WTC11 (cell line): ENCODE data around the gene STK35. TPM values are rescaled to one million over a fixed set of nuclear protein-coding genes. Genes with fewer than 3 reads are reported as not detected.

Experiments used
- ATAC-seq: fragments of 200-7000 bp; cut with Tn5 transposase; 2 replicates; pipeline ENCODE4 v1.10.0; 2021; ENCODE audit warnings: mild to moderate bottlenecking, moderate library complexity
- CTCF ChIA-PET: fragments of 300-600 bp; sonication (Branson Sonifier 250); formaldehyde crosslinking; loops from one replicate; lab custom pipeline; 2021; ENCODE audit warnings: antibody characterized with exemption; lab: Charles Lee
- POLR2A ChIA-PET: fragments of 350-600 bp; sonication (Branson Sonifier 250); formaldehyde crosslinking; loops from one replicate; lab custom pipeline; 2021; ENCODE audit warnings: antibody characterized with exemption; lab: Charles Lee
- DNase-seq: peaks from one replicate; pipeline ENCODE4 v3.0.0; 2021; ENCODE audit warnings: low spot score
- H3K27ac Mint-ChIP-seq: 2 replicates; pipeline ENCODE4 v1.8.0; 2021; ENCODE audit warnings: mixed read lengths
- H3K27me3 Mint-ChIP-seq: 2 replicates; pipeline ENCODE4 v1.8.0; 2021; ENCODE audit warnings: low read depth, mild to moderate bottlenecking, moderate library complexity, mixed read lengths
- H3K36me3 Mint-ChIP-seq: 2 replicates; pipeline ENCODE4 v1.8.0; 2021; ENCODE audit warnings: mixed read lengths
- H3K4me1 Mint-ChIP-seq: 2 replicates; pipeline ENCODE4 v1.8.0; 2022; ENCODE audit warnings: mixed read lengths
- H3K4me3 Mint-ChIP-seq: 2 replicates; pipeline ENCODE4 v1.8.0; 2021; ENCODE audit warnings: mild to moderate bottlenecking, moderate library complexity, mixed read lengths
- H3K9me3 Mint-ChIP-seq: 2 replicates; pipeline ENCODE4 v1.8.0; 2021; ENCODE audit warnings: mixed read lengths
- CREM ChIP-seq: sonication (generic); formaldehyde crosslinking; IDR thresholded peaks from 2 replicates; pipeline ENCODE4 v1.8.1; 2022; ENCODE audit warnings: mild to moderate bottlenecking, missing genetic modification reagents, moderate library complexity
- EMX1 ChIP-seq: fragments of 250-450 bp; sonication (Bioruptor Pico); IDR thresholded peaks from 2 replicates; pipeline ENCODE4 v1.8.0; 2021; ENCODE audit warnings: mild to moderate bottlenecking
- GRHL2 ChIP-seq: fragments of 250-450 bp; sonication (Bioruptor Pico); IDR thresholded peaks from 2 replicates; pipeline ENCODE4 v1.8.0; 2022; ENCODE audit warnings: mild to moderate bottlenecking, moderate library complexity; ENCODE audit not compliant: insufficient replicate concordance, severe bottlenecking
- HMGA2 ChIP-seq: fragments of 250-450 bp; sonication (Bioruptor Pico); IDR thresholded peaks from 2 replicates; pipeline ENCODE4 v1.4.0; 2021; ENCODE audit warnings: mild to moderate bottlenecking, moderate library complexity
- NFYB ChIP-seq: sonication (generic); formaldehyde crosslinking; conservative IDR thresholded peaks from 2 replicates; pipeline ENCODE4 v1.8.0; 2022; ENCODE audit warnings: low read depth, missing genetic modification reagents
- RELA ChIP-seq: sonication (generic); formaldehyde crosslinking; IDR thresholded peaks from 2 replicates; pipeline ENCODE4 v1.8.1; 2022; ENCODE audit warnings: missing genetic modification reagents, mild to moderate bottlenecking, borderline replicate concordance
- SP1 ChIP-seq: sonication (generic); formaldehyde crosslinking; conservative IDR thresholded peaks from 2 replicates; pipeline ENCODE4 v1.8.1; 2022; ENCODE audit warnings: missing genetic modification reagents
- ZBTB21 ChIP-seq: sonication (generic); formaldehyde crosslinking; IDR thresholded peaks from 2 replicates; pipeline ENCODE4 v1.8.1; 2023; ENCODE audit warnings: mild to moderate bottlenecking, missing genetic modification reagents, borderline replicate concordance
- ZNF138 ChIP-seq: sonication (generic); formaldehyde crosslinking; conservative IDR thresholded peaks from 2 replicates; pipeline ENCODE4 v1.8.1; 2022; ENCODE audit warnings: mild to moderate bottlenecking, moderate library complexity, missing genetic modification reagents
- ZNF219 ChIP-seq: sonication (generic); formaldehyde crosslinking; IDR thresholded peaks from 2 replicates; pipeline ENCODE4 v1.8.0; 2023; ENCODE audit warnings: missing genetic modification reagents, mild to moderate bottlenecking, borderline replicate concordance
- ZNF671 ChIP-seq: fragments of 250-450 bp; sonication (Bioruptor Pico); IDR thresholded peaks from 2 replicates; pipeline ENCODE4 v1.8.0; 2021; ENCODE audit warnings: mild to moderate bottlenecking
- total RNA-seq: library from RNA; stranded (reverse); gene quantifications from 3 replicates; pipeline ENCODE4 v1.2.3, GENCODE V29; 2021
- TF ChIP-seq, protein P1 (sequence below): sonication (generic); formaldehyde crosslinking; conservative IDR thresholded peaks from 2 replicates; pipeline ENCODE4 v1.8.1; 2022; ENCODE audit warnings: mild to moderate bottlenecking, missing genetic modification reagents
- TF ChIP-seq, protein P2 (sequence below): sonication (generic); formaldehyde crosslinking; IDR thresholded peaks from 2 replicates; pipeline ENCODE4 v1.8.1; 2022; ENCODE audit warnings: mild to moderate bottlenecking, missing genetic modification reagents, moderate library complexity, borderline replicate concordance
- TF ChIP-seq, protein P3 (sequence below): sonication (generic); formaldehyde crosslinking; IDR thresholded peaks from 2 replicates; pipeline ENCODE4 v1.8.1; 2022; ENCODE audit warnings: missing genetic modification reagents, borderline replicate concordance
- TF ChIP-seq, protein P4 (sequence below): sonication (generic); formaldehyde crosslinking; IDR thresholded peaks from 2 replicates; pipeline ENCODE4 v1.8.1; 2022; ENCODE audit warnings: low read depth, mild to moderate bottlenecking, moderate library complexity, missing genetic modification reagents, borderline replicate concordance
- TF ChIP-seq, protein P5 (sequence below): fragments of 250-450 bp; sonication (Bioruptor Pico); IDR thresholded peaks from 2 replicates; pipeline ENCODE4 v1.9.0; 2021; ENCODE audit warnings: mild to moderate bottlenecking
- TF ChIP-seq, protein P6 (sequence below): fragments of 250-450 bp; sonication (Bioruptor Pico); IDR thresholded peaks from 2 replicates; pipeline ENCODE4 v1.9.0; 2021; ENCODE audit warnings: mild to moderate bottlenecking
- TF ChIP-seq, protein P7 (sequence below): sonication (generic); formaldehyde crosslinking; IDR thresholded peaks from 2 replicates; pipeline ENCODE4 v1.8.1; 2022; ENCODE audit warnings: mild to moderate bottlenecking, moderate library complexity, missing genetic modification reagents

Gene STK35
- total RNA-seq, 1 experiment from 2014 or later = 37.2 TPM

DNA sequence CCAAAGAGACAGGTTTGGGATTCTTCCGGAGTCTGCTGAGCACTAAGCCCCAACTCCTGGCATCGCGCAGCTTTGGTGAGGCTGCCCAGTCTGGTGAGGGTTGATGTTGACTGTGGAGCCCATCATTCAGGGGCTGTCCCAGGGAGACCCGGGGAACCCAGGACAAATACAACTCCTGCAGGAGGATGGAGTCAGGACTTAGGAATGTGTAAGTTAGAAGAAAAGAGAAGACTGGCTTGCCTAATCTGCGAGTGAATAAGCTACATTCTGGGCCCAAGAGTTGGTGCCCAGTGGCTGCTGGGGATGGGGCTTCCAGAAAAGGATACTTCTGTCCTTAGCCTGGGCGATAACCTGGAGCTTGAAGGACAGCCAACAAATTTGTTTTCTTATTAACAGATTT is 47.9 kb downstream of the STK35 start (continued):
- no peak for TF ChIP-seq RELA (CRISPR knock-in tag)

DNA sequence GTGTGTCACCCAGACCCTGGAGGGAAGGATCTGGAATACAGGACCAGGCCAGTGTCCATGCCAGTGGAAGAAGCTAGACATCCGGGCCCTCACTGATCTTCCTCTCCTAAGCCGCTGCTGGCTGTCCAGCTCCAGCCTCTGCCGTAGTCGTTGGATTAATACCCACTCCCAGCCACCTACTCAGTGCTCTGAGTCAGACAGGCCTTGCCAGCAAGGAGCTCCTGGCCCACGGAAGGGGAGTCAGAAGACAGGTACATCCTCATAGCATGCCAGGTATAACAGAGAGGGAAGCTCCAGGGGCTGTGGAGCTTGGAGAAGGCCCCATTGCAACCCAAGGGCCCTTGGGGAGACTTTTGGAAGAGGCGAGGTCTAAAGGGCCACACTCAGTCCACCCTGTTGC is 49.0 kb downstream of the STK35 start:
- no peak overlapping the region for H3K4me3 Mint-ChIP-seq
- CTCF ChIA-PET = interaction anchor here (0.9 to 6.8 kb wide), 3 partner anchors 22 to 58 kb away, joined by 3 to 28 read pairs (median 4); no protein-coding TSS in a partner anchor
- POLR2A ChIA-PET = interaction anchor here (0.6 kb wide), 1 partner anchor 1904 kb away, joined by 3 read pairs; no protein-coding TSS in a partner anchor
- H3K27me3 Mint-ChIP-seq = no peaks in the 10 kb centered on the region
- no peak for ATAC-seq
- no peak overlapping the region for H3K27ac Mint-ChIP-seq
- peaks cover 22% of the 10 kb centered on the region for H3K4me1 Mint-ChIP-seq
- TF ChIP-seq, protein P1, sequence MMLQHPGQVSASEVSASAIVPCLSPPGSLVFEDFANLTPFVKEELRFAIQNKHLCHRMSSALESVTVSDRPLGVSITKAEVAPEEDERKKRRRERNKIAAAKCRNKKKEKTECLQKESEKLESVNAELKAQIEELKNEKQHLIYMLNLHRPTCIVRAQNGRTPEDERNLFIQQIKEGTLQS (CRISPR knock-in tag) = no peak
- no peak for TF ChIP-seq HMGA2
- TF ChIP-seq ZNF671 (CRISPR knock-in tag) = no peak
- TF ChIP-seq ZBTB21 = no peak
- TF ChIP-seq, protein P2, sequence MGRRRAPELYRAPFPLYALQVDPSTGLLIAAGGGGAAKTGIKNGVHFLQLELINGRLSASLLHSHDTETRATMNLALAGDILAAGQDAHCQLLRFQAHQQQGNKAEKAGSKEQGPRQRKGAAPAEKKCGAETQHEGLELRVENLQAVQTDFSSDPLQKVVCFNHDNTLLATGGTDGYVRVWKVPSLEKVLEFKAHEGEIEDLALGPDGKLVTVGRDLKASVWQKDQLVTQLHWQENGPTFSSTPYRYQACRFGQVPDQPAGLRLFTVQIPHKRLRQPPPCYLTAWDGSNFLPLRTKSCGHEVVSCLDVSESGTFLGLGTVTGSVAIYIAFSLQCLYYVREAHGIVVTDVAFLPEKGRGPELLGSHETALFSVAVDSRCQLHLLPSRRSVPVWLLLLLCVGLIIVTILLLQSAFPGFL (CRISPR knock-in tag) = no peak
- TF ChIP-seq NFYB (CRISPR knock-in tag) = no peak
- TF ChIP-seq GRHL2 (CRISPR knock-in tag) = no peak
- no peak for TF ChIP-seq EMX1
- no peak for TF ChIP-seq CREM (CRISPR knock-in tag)
- TF ChIP-seq, protein P3, sequence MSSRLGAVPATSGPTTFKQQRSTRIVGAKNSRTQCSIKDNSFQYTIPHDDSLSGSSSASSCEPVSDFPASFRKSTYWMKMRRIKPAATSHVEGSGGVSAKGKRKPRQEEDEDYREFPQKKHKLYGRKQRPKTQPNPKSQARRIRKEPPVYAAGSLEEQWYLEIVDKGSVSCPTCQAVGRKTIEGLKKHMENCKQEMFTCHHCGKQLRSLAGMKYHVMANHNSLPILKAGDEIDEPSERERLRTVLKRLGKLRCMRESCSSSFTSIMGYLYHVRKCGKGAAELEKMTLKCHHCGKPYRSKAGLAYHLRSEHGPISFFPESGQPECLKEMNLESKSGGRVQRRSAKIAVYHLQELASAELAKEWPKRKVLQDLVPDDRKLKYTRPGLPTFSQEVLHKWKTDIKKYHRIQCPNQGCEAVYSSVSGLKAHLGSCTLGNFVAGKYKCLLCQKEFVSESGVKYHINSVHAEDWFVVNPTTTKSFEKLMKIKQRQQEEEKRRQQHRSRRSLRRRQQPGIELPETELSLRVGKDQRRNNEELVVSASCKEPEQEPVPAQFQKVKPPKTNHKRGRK (CRISPR knock-in tag) = no peak
- TF ChIP-seq, protein P4, sequence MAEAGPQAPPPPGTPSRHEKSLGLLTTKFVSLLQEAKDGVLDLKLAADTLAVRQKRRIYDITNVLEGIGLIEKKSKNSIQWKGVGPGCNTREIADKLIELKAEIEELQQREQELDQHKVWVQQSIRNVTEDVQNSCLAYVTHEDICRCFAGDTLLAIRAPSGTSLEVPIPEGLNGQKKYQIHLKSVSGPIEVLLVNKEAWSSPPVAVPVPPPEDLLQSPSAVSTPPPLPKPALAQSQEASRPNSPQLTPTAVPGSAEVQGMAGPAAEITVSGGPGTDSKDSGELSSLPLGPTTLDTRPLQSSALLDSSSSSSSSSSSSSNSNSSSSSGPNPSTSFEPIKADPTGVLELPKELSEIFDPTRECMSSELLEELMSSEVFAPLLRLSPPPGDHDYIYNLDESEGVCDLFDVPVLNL (CRISPR knock-in tag) = no peak
- TF ChIP-seq SP1 (CRISPR knock-in tag) = no peak
- TF ChIP-seq RELA (CRISPR knock-in tag) = no peak
- TF ChIP-seq, protein P5, sequence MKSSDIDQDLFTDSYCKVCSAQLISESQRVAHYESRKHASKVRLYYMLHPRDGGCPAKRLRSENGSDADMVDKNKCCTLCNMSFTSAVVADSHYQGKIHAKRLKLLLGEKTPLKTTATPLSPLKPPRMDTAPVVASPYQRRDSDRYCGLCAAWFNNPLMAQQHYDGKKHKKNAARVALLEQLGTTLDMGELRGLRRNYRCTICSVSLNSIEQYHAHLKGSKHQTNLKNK (CRISPR knock-in tag) = no peak
- TF ChIP-seq, protein P6, sequence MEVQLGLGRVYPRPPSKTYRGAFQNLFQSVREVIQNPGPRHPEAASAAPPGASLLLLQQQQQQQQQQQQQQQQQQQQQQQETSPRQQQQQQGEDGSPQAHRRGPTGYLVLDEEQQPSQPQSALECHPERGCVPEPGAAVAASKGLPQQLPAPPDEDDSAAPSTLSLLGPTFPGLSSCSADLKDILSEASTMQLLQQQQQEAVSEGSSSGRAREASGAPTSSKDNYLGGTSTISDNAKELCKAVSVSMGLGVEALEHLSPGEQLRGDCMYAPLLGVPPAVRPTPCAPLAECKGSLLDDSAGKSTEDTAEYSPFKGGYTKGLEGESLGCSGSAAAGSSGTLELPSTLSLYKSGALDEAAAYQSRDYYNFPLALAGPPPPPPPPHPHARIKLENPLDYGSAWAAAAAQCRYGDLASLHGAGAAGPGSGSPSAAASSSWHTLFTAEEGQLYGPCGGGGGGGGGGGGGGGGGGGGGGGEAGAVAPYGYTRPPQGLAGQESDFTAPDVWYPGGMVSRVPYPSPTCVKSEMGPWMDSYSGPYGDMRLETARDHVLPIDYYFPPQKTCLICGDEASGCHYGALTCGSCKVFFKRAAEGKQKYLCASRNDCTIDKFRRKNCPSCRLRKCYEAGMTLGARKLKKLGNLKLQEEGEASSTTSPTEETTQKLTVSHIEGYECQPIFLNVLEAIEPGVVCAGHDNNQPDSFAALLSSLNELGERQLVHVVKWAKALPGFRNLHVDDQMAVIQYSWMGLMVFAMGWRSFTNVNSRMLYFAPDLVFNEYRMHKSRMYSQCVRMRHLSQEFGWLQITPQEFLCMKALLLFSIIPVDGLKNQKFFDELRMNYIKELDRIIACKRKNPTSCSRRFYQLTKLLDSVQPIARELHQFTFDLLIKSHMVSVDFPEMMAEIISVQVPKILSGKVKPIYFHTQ (CRISPR knock-in tag) = no peak
- TF ChIP-seq ZNF219 (CRISPR knock-in tag) = no peak
- TF ChIP-seq ZNF138 (CRISPR knock-in tag) = no peak
- TF ChIP-seq, protein P7, sequence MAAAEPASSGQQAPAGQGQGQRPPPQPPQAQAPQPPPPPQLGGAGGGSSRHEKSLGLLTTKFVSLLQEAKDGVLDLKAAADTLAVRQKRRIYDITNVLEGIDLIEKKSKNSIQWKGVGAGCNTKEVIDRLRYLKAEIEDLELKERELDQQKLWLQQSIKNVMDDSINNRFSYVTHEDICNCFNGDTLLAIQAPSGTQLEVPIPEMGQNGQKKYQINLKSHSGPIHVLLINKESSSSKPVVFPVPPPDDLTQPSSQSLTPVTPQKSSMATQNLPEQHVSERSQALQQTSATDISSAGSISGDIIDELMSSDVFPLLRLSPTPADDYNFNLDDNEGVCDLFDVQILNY (CRISPR knock-in tag) = no peak
- no peak for DNase-seq
- no peaks in the 10 kb centered on the region; the same call in 1 of the 2 replicates for H3K36me3 Mint-ChIP-seq
- no peaks in the 10 kb centered on the region for H3K9me3 Mint-ChIP-seq
